Activated naive CD4-positive, alpha-beta T cell treated with anti-CD3 and anti-CD28 coated beads, Interleukin-2, amount 50 U/mL, for 72 hours (primary cell): ENCODE measurements around the gene PABPN1L. TPM values are rescaled to one million over a fixed set of nuclear protein-coding genes. Genes with fewer than 3 reads are reported as not detected.
A peak's percentile ranks its signal among the peaks of the same experiment; 100 is the strongest.

ENCODE experiments used
- ATAC-seq, 2 donors: fragments of 150-1000 bp; cut with Tn5 transposase; 2 replicates each; pipeline ENCODE4 v1.10.0; 2021; ENCODE audit warnings: mild to moderate bottlenecking in 2 of 2, moderate library complexity in 2 of 2
- DNase-seq, 2 donors: peaks; one replicate each; pipeline ENCODE4 v3.0.0; 2021 to 2022; ENCODE audit warnings: low spot score in 2 of 2
- H3K27ac Mint-ChIP-seq, 2 donors: one replicate each; pipeline ENCODE4 v1.8.0; 2022; ENCODE audit warnings: mild to moderate bottlenecking in 2 of 2, mixed read lengths in 2 of 2
- H3K36me3 Mint-ChIP-seq, 2 donors: one replicate each; pipeline ENCODE4 v1.8.0; 2022; ENCODE audit warnings: mixed read lengths in 2 of 2
- H3K9me3 Mint-ChIP-seq, 2 donors: one replicate each; pipeline ENCODE4 v1.8.0; 2022; ENCODE audit warnings: mixed read lengths in 2 of 2
- total RNA-seq, 2 donors: library from RNA; stranded (reverse); gene quantifications; one replicate each; pipeline ENCODE4 v1.2.3, GENCODE V29; 2022

PABPN1L gene
- total RNA-seq, 2 donors from 2014 or later, result not detected

GRCh38 chr16:88817785-88818574, 48.5 kb downstream of the PABPN1L start:
- no peak overlapping the region for H3K27ac Mint-ChIP-seq
- DNase-seq (no peak), ATAC-seq (no peak)
- H3K9me3 Mint-ChIP-seq, result no peaks in the 10 kb centered on the region
- no peaks in the 10 kb centered on the region for H3K36me3 Mint-ChIP-seq

DNA sequence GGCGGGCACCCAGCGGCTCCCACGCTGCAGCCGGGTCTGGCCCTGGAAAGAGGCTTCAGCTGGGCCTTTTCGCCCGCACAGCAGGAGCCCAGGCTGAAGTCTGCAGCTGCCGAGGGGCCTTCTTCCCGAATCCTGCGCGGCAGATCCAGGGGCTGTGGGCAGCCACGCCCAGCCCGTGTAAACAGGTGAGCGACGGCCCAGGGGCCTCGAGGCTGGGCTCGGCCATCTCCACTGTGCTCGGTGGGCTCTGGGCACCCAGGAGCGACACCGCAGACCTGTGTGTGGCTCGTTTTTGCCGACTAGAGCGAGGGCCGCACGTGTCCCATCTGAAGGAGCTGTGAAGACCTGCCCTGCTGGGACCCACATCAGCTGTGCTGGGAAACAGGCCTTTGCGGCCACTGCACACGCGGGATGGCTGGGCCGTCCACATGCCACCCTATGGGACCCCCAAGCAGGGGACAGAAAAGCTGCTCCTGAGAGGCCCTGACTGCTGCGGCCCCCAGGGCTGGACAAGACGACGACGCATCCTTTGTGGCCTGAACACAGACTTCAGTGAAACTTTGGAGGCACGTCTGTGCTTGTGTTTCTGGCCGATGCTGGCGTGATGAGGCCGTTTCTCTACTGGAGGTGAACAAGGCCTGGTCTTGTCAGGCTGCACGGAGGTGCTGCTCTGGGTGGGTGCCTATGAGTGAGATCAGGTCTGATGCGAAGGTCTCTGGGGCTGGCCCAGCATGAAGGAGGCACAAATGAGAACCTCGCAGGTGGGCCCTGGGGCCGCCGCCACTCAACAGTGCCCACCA, 49.5 kb downstream of the PABPN1L start:
- Mint-ChIP-seq H3K9me3 (no peaks in the 10 kb centered on the region), H3K36me3 (no peaks in the 10 kb centered on the region), H3K27ac (no peak overlapping the region)
- no peak for DNase-seq
- no peak for ATAC-seq

DNA sequence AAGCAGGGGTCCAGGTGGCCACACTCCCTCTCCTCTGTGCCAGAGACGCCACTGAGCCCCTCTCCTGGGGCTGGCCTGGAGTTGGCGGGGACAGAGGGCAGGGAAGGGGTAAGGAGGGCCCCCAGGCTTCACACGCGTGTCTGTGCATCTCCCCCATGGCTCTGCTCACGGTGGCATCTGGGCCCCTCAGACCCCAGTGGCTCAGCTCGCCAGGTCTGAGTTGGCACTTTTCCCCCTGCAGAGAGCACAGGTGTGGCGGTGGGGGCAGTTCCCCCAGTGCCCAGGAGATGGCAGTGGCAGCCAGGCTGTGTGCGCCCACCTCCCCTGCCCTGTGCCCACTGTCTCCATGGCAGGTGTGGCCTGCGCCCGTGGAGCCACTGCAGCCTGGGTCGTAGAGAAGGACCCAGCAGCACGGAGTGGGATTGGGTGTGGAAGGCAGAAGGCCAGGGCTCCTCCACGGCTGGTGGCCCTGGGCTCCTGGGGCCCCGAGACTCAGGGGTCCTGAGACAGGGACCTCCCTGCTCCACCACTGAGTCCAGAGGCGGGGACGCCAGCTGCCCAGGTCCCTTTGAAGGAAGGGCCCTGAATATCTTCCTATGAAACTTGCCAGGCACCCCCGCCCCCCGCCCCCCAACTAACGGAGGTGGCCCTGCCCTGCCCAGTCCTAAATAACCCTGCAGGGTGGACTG, 50.4 kb downstream of the PABPN1L start:
- ATAC-seq (peak in 1 of 2 donors; percentile 13), DNase-seq (peak in 1 of 2 donors; percentile 67)
- no peaks in the 10 kb centered on the region for H3K9me3 Mint-ChIP-seq
- H3K27ac Mint-ChIP-seq, result no peak overlapping the region
- peaks cover 0 to 2% of the 10 kb centered on the region in 2 donors for H3K36me3 Mint-ChIP-seq

GRCh38 chr16:88815227-88815626, 51.2 kb downstream of the PABPN1L start:
- no peak for DNase-seq
- peaks cover 0 to 8% of the 10 kb centered on the region in 2 donors for H3K36me3 Mint-ChIP-seq
- no peak overlapping the region for H3K27ac Mint-ChIP-seq
- no peak for ATAC-seq
- no peaks in the 10 kb centered on the region for H3K9me3 Mint-ChIP-seq

- H3K27ac Mint-ChIP-seq, result no peak overlapping the region
- no peak for ATAC-seq
- H3K9me3 Mint-ChIP-seq, result no peaks in the 10 kb centered on the region
- peaks cover 0 to 11% of the 10 kb centered on the region in 2 donors for H3K36me3 Mint-ChIP-seq
- DNase-seq, result no peak
Measured at GRCh38 chr16:88814144-88814502, 52.3 kb downstream of the PABPN1L start.

Other genes with a start within 250 kb of the PABPN1L start
- gene IL17C, start 228.1 kb downstream of the PABPN1L start, total RNA-seq, result not detected
- gene CYBA, start 215.6 kb downstream of the PABPN1L start, total RNA-seq, result 100 to 1,000 TPM; 112 to 267 TPM
- gene MVD, start 203.6 kb downstream of the PABPN1L start, total RNA-seq, result 10 to 100 TPM; 91.6 to 96.1 TPM
- gene SNAI3, start 180.2 kb downstream of the PABPN1L start, total RNA-seq, result 1 to 10 TPM; 5.4 to 6.4 TPM
- gene RNF166, start 160.3 kb downstream of the PABPN1L start, total RNA-seq, result 10 to 100 TPM; 47.5 to 82.5 TPM
- 10 to 100 TPM; 32.2 to 35.5 TPM for gene CTU2, start 160.2 kb downstream of the PABPN1L start, total RNA-seq
- gene PIEZO1, start 81.4 kb downstream of the PABPN1L start, total RNA-seq, result 100 to 1,000 TPM in 1 of 2 donors, 10 to 100 TPM in 1; 55.7 to 128 TPM
- gene CDT1, start 62.9 kb downstream of the PABPN1L start, total RNA-seq, result 100 to 1,000 TPM; 145 to 240 TPM
- 100 to 1,000 TPM; 145 to 168 TPM for gene APRT, start 54.7 kb downstream of the PABPN1L start, total RNA-seq
- 10 to 100 TPM; 29.3 to 50.3 TPM for gene GALNS, start 9.7 kb downstream of the PABPN1L start, total RNA-seq
- 10 to 100 TPM; 36.0 to 63.5 TPM for gene TRAPPC2L, start 9.5 kb downstream of the PABPN1L start, total RNA-seq
- 1 to 10 TPM in 1 of 2 donors, under 1 TPM in 1; 0.76 to 1.1 TPM for gene CBFA2T3, start 110.5 kb upstream of the PABPN1L start, total RNA-seq
- 10 to 100 TPM; 33.1 to 59.9 TPM for gene ACSF3, start 227.2 kb upstream of the PABPN1L start, total RNA-seq